AG04450 (cell line): Measurements from ENCODE around the gene GNAZ. TPM values are rescaled to one million over a fixed set of nuclear protein-coding genes. Genes with fewer than 3 reads are reported as not detected.
"Not testable (repeated sequence)": the region's sequence is repeated elsewhere in the genome, so short reads cannot be mapped to it uniquely, and the experiment has no call there.

Experiments
- CTCF ChIA-PET: fragments of 300-600, 350-600 bp; formaldehyde crosslinking; extraction: SDS; loops from one replicate; lab custom pipeline; 2022; ENCODE audit warnings: antibody characterized with exemption, inconsistent platforms; lab: Charles Lee
- POLR2A ChIA-PET: fragments of 350-600 bp; formaldehyde crosslinking; extraction: SDS; loops from one replicate; lab custom pipeline; 2021; ENCODE audit warnings: antibody characterized with exemption, inconsistent platforms; lab: Yijun Ruan, JAX
- DNase-seq: peaks from one replicate; pipeline ENCODE4 v3.0.0-alpha.2; 2011; ENCODE audit warnings: low read depth, low spot score
- H3K27ac ChIP-seq: one replicate; pipeline ENCODE4 v1.5.1; 2012; ENCODE audit warnings: low read depth, low read length, control low read depth
- H3K27me3 ChIP-seq: one replicate; pipeline ENCODE4 v1.6.0; 2012; ENCODE audit warnings: low read length; ENCODE audit not compliant: control insufficient read depth, insufficient read depth
- H3K4me3 ChIP-seq: 2 replicates; pipeline ENCODE4 v1.5.1; 2011; ENCODE audit warnings: mild to moderate bottlenecking, low read depth, low read length, control low read depth
- H3K9me3 ChIP-seq: 2 replicates; pipeline ENCODE4 v1.5.1; 2012; ENCODE audit warnings: low read length; ENCODE audit not compliant: control insufficient read depth, insufficient read depth
- polyA plus RNA-seq: library from polyadenylated mRNA; depleted of rRNA; stranded (reverse); fragments of >200 nt; gene quantifications from 2 replicates; pipeline ENCODE4 v1.2.3, GENCODE V29; 2011
- TF ChIP-seq, protein P1 (sequence below): IDR thresholded peaks from 2 replicates; pipeline ENCODE4 v1.5.1; 2011; ENCODE audit warnings: low read depth, low read length, control low read depth, inconsistent platforms

GNAZ gene
- polyA plus RNA-seq, 1 experiment = 0.25 TPM

DNA sequence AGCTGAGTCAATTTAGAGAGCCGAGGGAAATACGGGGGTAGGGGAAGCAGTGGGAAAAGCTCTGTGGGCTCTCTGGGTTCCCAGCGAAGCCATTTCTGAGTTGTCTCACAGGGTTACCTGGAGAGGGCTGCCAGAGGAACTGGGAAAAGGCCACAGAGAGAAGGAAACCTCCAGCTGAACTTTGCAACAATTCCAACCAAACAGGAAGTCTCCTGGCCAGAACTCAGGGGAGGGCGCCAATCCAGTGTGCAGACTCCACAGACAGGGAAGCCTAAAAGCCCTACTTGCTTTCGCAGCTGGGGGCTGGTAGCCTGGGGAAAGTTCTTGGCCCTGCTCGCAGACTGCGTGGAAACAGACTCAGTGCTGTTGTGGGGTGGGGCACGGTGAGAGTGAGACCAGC is 23.1 kb upstream of the GNAZ start:
- no peak for DNase-seq
- TF ChIP-seq, protein P1, sequence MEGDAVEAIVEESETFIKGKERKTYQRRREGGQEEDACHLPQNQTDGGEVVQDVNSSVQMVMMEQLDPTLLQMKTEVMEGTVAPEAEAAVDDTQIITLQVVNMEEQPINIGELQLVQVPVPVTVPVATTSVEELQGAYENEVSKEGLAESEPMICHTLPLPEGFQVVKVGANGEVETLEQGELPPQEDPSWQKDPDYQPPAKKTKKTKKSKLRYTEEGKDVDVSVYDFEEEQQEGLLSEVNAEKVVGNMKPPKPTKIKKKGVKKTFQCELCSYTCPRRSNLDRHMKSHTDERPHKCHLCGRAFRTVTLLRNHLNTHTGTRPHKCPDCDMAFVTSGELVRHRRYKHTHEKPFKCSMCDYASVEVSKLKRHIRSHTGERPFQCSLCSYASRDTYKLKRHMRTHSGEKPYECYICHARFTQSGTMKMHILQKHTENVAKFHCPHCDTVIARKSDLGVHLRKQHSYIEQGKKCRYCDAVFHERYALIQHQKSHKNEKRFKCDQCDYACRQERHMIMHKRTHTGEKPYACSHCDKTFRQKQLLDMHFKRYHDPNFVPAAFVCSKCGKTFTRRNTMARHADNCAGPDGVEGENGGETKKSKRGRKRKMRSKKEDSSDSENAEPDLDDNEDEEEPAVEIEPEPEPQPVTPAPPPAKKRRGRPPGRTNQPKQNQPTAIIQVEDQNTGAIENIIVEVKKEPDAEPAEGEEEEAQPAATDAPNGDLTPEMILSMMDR = no peak
- no peaks in the 10 kb centered on the region for H3K27me3 ChIP-seq
- H3K9me3 ChIP-seq = no peaks in the 10 kb centered on the region
- H3K27ac ChIP-seq = no peak overlapping the region
- CTCF ChIA-PET = no interaction called here
- POLR2A ChIA-PET = no interaction called here
- H3K4me3 ChIP-seq = no peak overlapping the region

GRCh38 chr22:23047742-23048141 is 22.6 kb upstream of the GNAZ start:
- TF ChIP-seq, protein P1 = no peak

GRCh38 chr22:23050546-23050945 is 19.8 kb upstream of the GNAZ start:
- H3K27me3 ChIP-seq, POLR2A ChIA-PET, H3K9me3 ChIP-seq, H3K4me3 ChIP-seq, DNase-seq, H3K27ac ChIP-seq, CTCF ChIA-PET: not testable (repeated sequence)

More at GRCh38 chr22:23047742-23048141, 22.6 kb upstream of the GNAZ start:
- DNase-seq = no peak
- ChIA-PET POLR2A (no interaction called here), CTCF (interaction anchor here (0.7 kb wide), 1 partner anchor 8 kb away, joined by 3 read pairs; no protein-coding TSS in a partner anchor)
- Histone ChIP-seq H3K9me3 (no peaks in the 10 kb centered on the region), H3K27ac (no peak overlapping the region), H3K4me3 (no peak overlapping the region), H3K27me3 (no peaks in the 10 kb centered on the region)

GRCh38 chr22:23053051-23053707 is 17.1 kb upstream of the GNAZ start:
- ChIA-PET POLR2A (no interaction called here), CTCF (no interaction called here)
- no peak overlapping the region for H3K27ac ChIP-seq
- TF ChIP-seq, protein P1 = no peak
- no peak for DNase-seq
- H3K27me3 ChIP-seq = peaks cover 2% of the 10 kb centered on the region
- no peak overlapping the region for H3K4me3 ChIP-seq
- H3K9me3 ChIP-seq = no peaks in the 10 kb centered on the region; the same call in 1 of the 2 replicates

GRCh38 chr22:23053912-23054530 is 16.3 kb upstream of the GNAZ start:
- no peak for DNase-seq
- Histone ChIP-seq H3K9me3 (no peaks in the 10 kb centered on the region; the same call in 1 of the 2 replicates), H3K27ac (no peak overlapping the region), H3K4me3 (no peak overlapping the region), H3K27me3 (peaks cover 2% of the 10 kb centered on the region)
- TF ChIP-seq, protein P1 = no peak
- POLR2A ChIA-PET = no interaction called here
- CTCF ChIA-PET = no interaction called here
